IMR-90 (cell line): ENCODE measurements around the gene ARF1. TPM values are rescaled to one million over a fixed set of nuclear protein-coding genes. Genes with fewer than 3 reads are reported as not detected.

Experiments
- ATAC-seq: fragments of 200-7000 bp; cut with Tn5 transposase; 2 replicates; pipeline ENCODE4 v1.9.1; 2020; ENCODE audit warnings: low read depth, mild to moderate bottlenecking, moderate library complexity
- BruUV-seq: library from RNA; stranded (reverse); fragments of 400-500 nt; replicated peaks from 2 replicates; lab custom pipeline; 2021; lab: Mats Ljungman, UMichigan
- CTCF ChIA-PET: fragments of 300-600 bp; formaldehyde crosslinking; extraction: SDS; loops from one replicate; lab custom pipeline; 2021; ENCODE audit warnings: antibody characterized with exemption; lab: Yijun Ruan, JAX
- POLR2A ChIA-PET: fragments of 300-600 bp; sonication (Branson Sonifier 250); formaldehyde crosslinking; loops from one replicate; lab custom pipeline; 2022; ENCODE audit warnings: antibody characterized with exemption; ENCODE audit not compliant: unreplicated experiment; lab: Charles Lee
- DNase-seq: peaks from one replicate; pipeline ENCODE4 v3.0.0; 2013
- H2AFZ ChIP-seq: replicated peaks from 2 replicates; pipeline ENCODE3; 2013; ENCODE audit warnings: low read length, mild to moderate bottlenecking; ENCODE audit not compliant: poor library complexity
- H2AK5ac ChIP-seq: 2 replicates; pipeline ENCODE4 v1.6.1; 2013; ENCODE audit warnings: low read depth, low read length, inconsistent platforms
- H2AK9ac ChIP-seq: replicated peaks from 2 replicates; pipeline ENCODE3; 2013; ENCODE audit warnings: mild to moderate bottlenecking, low read depth, low read length, moderate library complexity; ENCODE audit not compliant: poor library complexity
- H2BK120ac ChIP-seq: 2 replicates; pipeline ENCODE4 v1.6.1; 2013; ENCODE audit warnings: low read depth, low read length, inconsistent platforms
- H2BK15ac ChIP-seq: 3 replicates; pipeline ENCODE4 v1.6.1; 2013; ENCODE audit warnings: low read depth, low read length, inconsistent platforms
- H2BK20ac ChIP-seq: 2 replicates; pipeline ENCODE4 v1.6.1; 2013; ENCODE audit warnings: low read depth, mild to moderate bottlenecking, inconsistent platforms, low read length, moderate library complexity
- H2BK5ac ChIP-seq: 2 replicates; pipeline ENCODE4 v1.6.1; 2013; ENCODE audit warnings: mild to moderate bottlenecking, low read depth, low read length, inconsistent platforms; ENCODE audit not compliant: poor library complexity, severe bottlenecking
- H3K14ac ChIP-seq: replicated peaks from 2 replicates; pipeline ENCODE4 v1.6.1; 2013; ENCODE audit warnings: low read depth, low read length, inconsistent platforms
- H3K18ac ChIP-seq: 2 replicates; pipeline ENCODE4 v1.6.1; 2013; ENCODE audit warnings: low read depth, low read length, control low read depth
- H3K23ac ChIP-seq: 2 replicates; pipeline ENCODE4 v1.6.1; 2013; ENCODE audit warnings: low read depth, low read length, inconsistent platforms
- H3K27ac ChIP-seq: 2 replicates; pipeline ENCODE4 v1.5.1; 2013; ENCODE audit warnings: mild to moderate bottlenecking, control low read depth, low read length; ENCODE audit not compliant: insufficient read depth
- H3K27me3 ChIP-seq: 2 replicates; pipeline ENCODE4 v1.6.1; 2013; ENCODE audit warnings: low read length; ENCODE audit not compliant: control insufficient read depth, insufficient read depth
- H3K36me3 ChIP-seq: 2 replicates; pipeline ENCODE4 v1.6.1; 2013; ENCODE audit warnings: low read length, mixed read lengths; ENCODE audit not compliant: control insufficient read depth, insufficient read depth
- H3K4ac ChIP-seq: 2 replicates; pipeline ENCODE4 v1.6.1; 2013; ENCODE audit warnings: low read depth, low read length, inconsistent platforms
- H3K4me1 ChIP-seq: 2 replicates; pipeline ENCODE4 v1.6.1; 2013; ENCODE audit warnings: low read length, mixed read lengths; ENCODE audit not compliant: control insufficient read depth, insufficient read depth
- H3K4me2 ChIP-seq: 2 replicates; pipeline ENCODE4 v1.6.1; 2013; ENCODE audit warnings: low read depth, mild to moderate bottlenecking, control low read depth, low read length, moderate library complexity
- H3K4me3 ChIP-seq: 2 replicates; pipeline ENCODE4 v1.5.1; 2013; ENCODE audit warnings: low read depth, mild to moderate bottlenecking, control low read depth, low read length, moderate library complexity; ENCODE audit not compliant: insufficient read depth
- H3K56ac ChIP-seq: 2 replicates; pipeline ENCODE4 v1.6.1; 2013; ENCODE audit warnings: low read length, inconsistent platforms; ENCODE audit not compliant: insufficient read depth; ENCODE audit errors: extremely low read depth
- H3K79me1 ChIP-seq, 2 experiments: 2 replicates each; pipeline ENCODE4 v1.6.1; 2013; ENCODE audit warnings: low read length in 2 of 2, inconsistent platforms in 1 of 2, low read depth in 1 of 2
- H3K9ac ChIP-seq: 2 replicates; pipeline ENCODE4 v1.6.1; 2013; ENCODE audit warnings: low read depth, low read length, control low read depth
- H3K9me1 ChIP-seq: 2 replicates; pipeline ENCODE4 v1.6.1; 2013; ENCODE audit warnings: low read length, inconsistent platforms; ENCODE audit not compliant: insufficient read depth
- H3K9me3 ChIP-seq: 2 replicates; pipeline ENCODE4 v1.6.1; 2013; ENCODE audit warnings: low read length; ENCODE audit not compliant: control insufficient read depth, insufficient read depth
- H4K20me1 ChIP-seq: 2 replicates; pipeline ENCODE4 v1.6.1; 2013; ENCODE audit warnings: low read length, inconsistent platforms; ENCODE audit not compliant: insufficient read depth
- H4K5ac ChIP-seq: 2 replicates; pipeline ENCODE4 v1.6.1; 2013; ENCODE audit warnings: mild to moderate bottlenecking, low read depth, low read length, control low read depth
- H4K8ac ChIP-seq, 2 experiments: 2 replicates each; pipeline ENCODE4 v1.6.1; 2013; ENCODE audit warnings: low read depth in 2 of 2, low read length in 2 of 2, control low read depth in 1 of 2, inconsistent platforms in 1 of 2
- H4K91ac ChIP-seq: 2 replicates; pipeline ENCODE4 v1.6.1; 2013; ENCODE audit warnings: low read depth, low read length, inconsistent platforms; ENCODE audit not compliant: insufficient read depth
- BHLHE40 ChIP-seq: fragments of 150-350 bp; IDR thresholded peaks from 2 replicates; pipeline ENCODE4 v1.6.1; 2016; ENCODE audit warnings: mild to moderate bottlenecking, low read depth, low read length
- CEBPB ChIP-seq: IDR thresholded peaks from 2 replicates; pipeline ENCODE4 v1.6.1; 2012; ENCODE audit warnings: low read depth, low read length, improper control_type of control experiment
- CTCF ChIP-seq: conservative IDR thresholded peaks from 2 replicates; pipeline ENCODE4 v1.5.1; 2012; ENCODE audit warnings: mild to moderate bottlenecking, low read depth, low read length, improper control_type of control experiment
- FOS ChIP-seq: fragments of 150-350 bp; IDR thresholded peaks from 2 replicates; pipeline ENCODE4 v1.6.1; 2016; ENCODE audit warnings: low read depth, low read length
- MAFK ChIP-seq: IDR thresholded peaks from 2 replicates; pipeline ENCODE4 v1.6.1; 2012; ENCODE audit warnings: low read depth, low read length, improper control_type of control experiment
- POLR2A ChIP-seq: IDR thresholded peaks from 2 replicates; pipeline ENCODE4 v1.6.1; 2012; ENCODE audit warnings: mild to moderate bottlenecking, low read depth, low read length
- SMC3 ChIP-seq: fragments of 150-350 bp; IDR thresholded peaks from 2 replicates; pipeline ENCODE4 v1.6.1; 2016; ENCODE audit warnings: low read depth, mild to moderate bottlenecking, antibody characterized with exemption, low read length, moderate library complexity
- USF2 ChIP-seq: fragments of 150-350 bp; IDR thresholded peaks from 2 replicates; pipeline ENCODE4 v1.6.1; 2017; ENCODE audit warnings: mild to moderate bottlenecking, antibody characterized with exemption, low read length, low read depth
- WGBS, 2 experiments: methylation state at CpG; one replicate each; pipeline versions ENCODE4 v1.1.5 to v1.1.7; 2013; ENCODE audit warnings: missing lambda C conversion rate in 2 of 2; ENCODE audit not compliant: insufficient read length in 1 of 2; ENCODE audit errors: extremely low coverage in 2 of 2; 5-methylcytosine and 5-hydroxymethylcytosine counted together
- dilution Hi-C: fragments of 300-500 bp; cut with HindIII; formaldehyde crosslinking; loops from one replicate; pipeline ENCODE4 v1.14.3; 2018; ENCODE audit warnings: low sequenced_read_pairs; ENCODE audit not compliant: unreplicated experiment
- in situ Hi-C: fragments of 300-500 bp; cut with MboI; formaldehyde crosslinking; loops from 3 replicates; pipeline ENCODE4 v1.14.3; 2019; ENCODE audit warnings: low sequenced_read_pairs, inconsistent platforms, mixed read lengths
- intact Hi-C: fragments of 100-400 bp; cut with micrococcal nuclease; formaldehyde crosslinking; loops from 2 replicates; pipeline ENCODE4 v1.10.0; 2022
- polyA plus RNA-seq, 3 experiments: library from polyadenylated mRNA; depleted of rRNA; stranded (reverse); fragments of >200 nt; gene quantifications; 2 replicates each; pipeline ENCODE4 v1.2.3, GENCODE V29; 2012; ENCODE audit warnings: low replicate concordance in 1 of 3
- total RNA-seq: library from RNA; depleted of rRNA; stranded (reverse); fragments of >200 nt; gene quantifications from 2 replicates; pipeline ENCODE4 v1.2.3, GENCODE V29; 2012

The ARF1 gene
- total and polyA plus RNA-seq, 2 of the 4 experiments (the other 2 are of a cell fraction): 330 to 1,100 TPM

GRCh38 chr1:228077565-228078330, 4.8 kb upstream of the ARF1 start:
- Histone ChIP-seq H2AK5ac (no peak overlapping the region), H3K36me3 (no peaks in the 10 kb centered on the region), H2BK15ac (no peak overlapping the region), H3K9me3 (no peaks in the 10 kb centered on the region), H3K27ac (no peak overlapping the region), H4K8ac (no peak overlapping the region), H3K9me1 (no peaks in the 10 kb centered on the region; the same call in 1 of the 2 replicates), H4K91ac (no peak overlapping the region), H3K79me1 (peaks cover 3 to 20% of the 10 kb centered on the region in 2 experiments; a peak in 2 of 4 replicates), H3K4me3 (no peak overlapping the region), H3K27me3 (no peaks in the 10 kb centered on the region), H4K20me1 (peaks cover 21% of the 10 kb centered on the region), H2AK9ac (no peak overlapping the region), H2BK5ac (no peak overlapping the region), H3K23ac (no peak overlapping the region), H2BK20ac (no peak overlapping the region), H3K4ac (no peak overlapping the region), H3K4me1 (peaks cover 2% of the 10 kb centered on the region; the same call in 1 of the 2 replicates), H3K56ac (no peak overlapping the region), H3K9ac (no peak overlapping the region), H3K4me2 (no peak overlapping the region), H4K5ac (no peak overlapping the region), H3K18ac (no peak overlapping the region), H2AFZ (no peak overlapping the region), H2BK120ac (no peak overlapping the region), H3K14ac (no peak overlapping the region)
- dilution Hi-C loops (no loop called here), intact Hi-C loops (no loop called here), in situ Hi-C loops (no loop called here)
- TF ChIP-seq BHLHE40 (no peak), FOS (no peak), MAFK (no peak), CTCF (no peak), SMC3 (no peak), POLR2A (no peak), USF2 (no peak), CEBPB (no peak)
- DNase-seq: no peak
- 92% methylated on average over 5 of the region's 10 CpGs; no CpG with 5 or more reads in 1 of the 2 experiments for WGBS, 2 experiments
- CTCF ChIA-PET: no interaction called here
- ATAC-seq: no peak
- no TSS peak for BruUV-seq
- POLR2A ChIA-PET: no interaction called here
